Mucosa of descending colon (tissue), 3 donors: ENCODE measurements around the gene ANKRD42. TPM values are rescaled to one million over a fixed set of nuclear protein-coding genes. Genes with fewer than 3 reads are reported as not detected.

Source experiments
- ATAC-seq: fragments of 200-7000 bp; cut with Tn5 transposase; one replicate; pipeline ENCODE4 v1.9.1; 2020; ENCODE audit warnings: mild to moderate bottlenecking, moderate library complexity
- DNase-seq, 3 donors: peaks; one replicate each; pipeline ENCODE4 v3.0.0-alpha.2; 2020
- H3K36me3 ChIP-seq: fragments of 200-600 bp; one replicate; pipeline ENCODE4 v1.8.0; 2021; ENCODE audit warnings: low read depth, mild to moderate bottlenecking
- H3K4me1 ChIP-seq: fragments of 200-600 bp; one replicate; pipeline ENCODE4 v1.8.0; 2021; ENCODE audit warnings: low read depth, mild to moderate bottlenecking
- H3K4me3 ChIP-seq: fragments of 200-600 bp; one replicate; pipeline ENCODE4 v1.8.0; 2021; ENCODE audit warnings: mild to moderate bottlenecking
- H3K9me3 ChIP-seq: fragments of 200-600 bp; one replicate; pipeline ENCODE4 v1.8.0; 2021; ENCODE audit warnings: mild to moderate bottlenecking
- CTCF ChIP-seq: fragments of 200-600 bp; IDR thresholded peaks from one replicate; pipeline ENCODE4 v1.8.0; 2022; ENCODE audit warnings: antibody characterized with exemption, mild to moderate bottlenecking
- intact Hi-C, 2 donors: fragments of 100-400 bp; cut with DNase I in 1 of 2; cut with micrococcal nuclease in 1 of 2; formaldehyde crosslinking; loops; one replicate each; pipeline versions ENCODE4 v1.11.0 to v1.11.1; 2022; cut with DNase I, micrococcal nuclease
- total RNA-seq, 3 donors: library from RNA; stranded (reverse); fragmentation: NEBNext Ultra II Directional in 2 of 3; extraction: Animal tissue kit (Norgen Biotek cat#: 25700) in 2 of 3; gene quantifications; one replicate each; pipeline versions ENCODE4 v1.2.1 to v1.2.4, GENCODE V29; 2021 to 2023
- donor health status: DM: no; HTN: no; CAD: no; lungs with moderate emphysema.
- donor health status: DM: no; HTN: no; CAD: no.
- donor health status: DM: no; HTN: yes; CAD: no.

Gene ANKRD42
- total RNA-seq, 3 donors from 2014 or later, result 7.7 to 15.3 (median 9.3) TPM

- H3K36me3 ChIP-seq, result no peaks in the 10 kb centered on the region
- H3K4me1 ChIP-seq, result peaks cover 8% of the 10 kb centered on the region
- ATAC-seq (peak; percentile 96), DNase-seq (peak; percentile 94 to 96 (median 95))
- H3K9me3 ChIP-seq, result no peaks in the 10 kb centered on the region
- TF ChIP-seq CTCF, result no peak
- H3K4me3 ChIP-seq, result peak within 1 kb of the TSS; percentile 87
- intact Hi-C loops, result no loop called here
Measured at GRCh38 chr11:83285771-83286528, 92.4 kb downstream of the ANKRD42 start, which contains the start of gene CCDC90B. CCDC90B (minus strand) TSS chr11:83286367; CDS start chr11:83285972, 395 bp downstream.

- ATAC-seq (no peak), DNase-seq (no peak)
- H3K4me3 ChIP-seq, result no peak overlapping the region
- H3K9me3 ChIP-seq, result no peaks in the 10 kb centered on the region
- peaks cover 8% of the 10 kb centered on the region for H3K4me1 ChIP-seq
- H3K36me3 ChIP-seq, result no peaks in the 10 kb centered on the region
- no peak for TF ChIP-seq CTCF
- intact Hi-C loops, result no loop called here
Measured at GRCh38 chr11:83287631-83288030, 94.1 kb downstream of the ANKRD42 start.

GRCh38 chr11:83292709-83293456, 99.4 kb downstream of the ANKRD42 start:
- peak; percentile 57 for ATAC-seq
- peak; percentile 21 for TF ChIP-seq CTCF
- Histone ChIP-seq H3K4me3 (no peak overlapping the region), H3K4me1 (no peaks in the 10 kb centered on the region), H3K36me3 (no peaks in the 10 kb centered on the region), H3K9me3 (no peaks in the 10 kb centered on the region)
- intact Hi-C loops, result loop anchor here (5.0 to 10.0 kb wide), 3 partner anchors 432 to 529 kb away; no protein-coding TSS in a partner anchor
- DNase-seq, result peak in 1 of 3 donors; percentile 61

- Histone ChIP-seq H3K36me3 (no peaks in the 10 kb centered on the region), H3K4me3 (no peak overlapping the region), H3K4me1 (no peaks in the 10 kb centered on the region), H3K9me3 (no peaks in the 10 kb centered on the region)
- no peak for ATAC-seq
- no peak for DNase-seq
- TF ChIP-seq CTCF, result no peak
- intact Hi-C loops, result loop anchor here (5.0 to 10.0 kb wide), 3 partner anchors 431 to 529 kb away; no protein-coding TSS in a partner anchor
Measured at GRCh38 chr11:83293457-83293774, 99.9 kb downstream of the ANKRD42 start.

- Histone ChIP-seq H3K9me3 (no peaks in the 10 kb centered on the region), H3K4me1 (no peaks in the 10 kb centered on the region), H3K4me3 (no peak overlapping the region), H3K36me3 (no peaks in the 10 kb centered on the region)
- ATAC-seq (no peak), DNase-seq (no peak)
- TF ChIP-seq CTCF, result no peak
- intact Hi-C loops, result loop anchor here (5.0 to 10.0 kb wide), 3 partner anchors 431 to 528 kb away; no protein-coding TSS in a partner anchor
Measured at GRCh38 chr11:83294208-83294607, 100.7 kb downstream of the ANKRD42 start.

Other genes starting within 250 kb of the ANKRD42 start
- 10 to 100 TPM; 16.2 to 30.7 (median 19.1) TPM for gene RAB30, start 121.8 kb upstream of the ANKRD42 start, total RNA-seq
- 10 to 100 TPM; 57.2 to 60.5 (median 58.7) TPM for gene PCF11, start 36.6 kb upstream of the ANKRD42 start, total RNA-seq
- 10 to 100 TPM; 26.6 to 38.3 (median 26.6) TPM for gene CCDC90B, start 92.7 kb downstream of the ANKRD42 start, total RNA-seq